GM20000 (cell line): ENCODE results near the gene STX11.

Experiments used
- DNase-seq: peaks from one replicate; pipeline ENCODE4 v3.0.0; 2012; ENCODE audit warnings: low spot score
- TF ChIP-seq, protein P1 (sequence below): IDR thresholded peaks from 2 replicates; pipeline ENCODE4 v1.5.1; 2012; ENCODE audit warnings: mild to moderate bottlenecking, control low read depth; ENCODE audit errors: extremely low read depth, missing control alignments

The STX11 gene

DNA sequence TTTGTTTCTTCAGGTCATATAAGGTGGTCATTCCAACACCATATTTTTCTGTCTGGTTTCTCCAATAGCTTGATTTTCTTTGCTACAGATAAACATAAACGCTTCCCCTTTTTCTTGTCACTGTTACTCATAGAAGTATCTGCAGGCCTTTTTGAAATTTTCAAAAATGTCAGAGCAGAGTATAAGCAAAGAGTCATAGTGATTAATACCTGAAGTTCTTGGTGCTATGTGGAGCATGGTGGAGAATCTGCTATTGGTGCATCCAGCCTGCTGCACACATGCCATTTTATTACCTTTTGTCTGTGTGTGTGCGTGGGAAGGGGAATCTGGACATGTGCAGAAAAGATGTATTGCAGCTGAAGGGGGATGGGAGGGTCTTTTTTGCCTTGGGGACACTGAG lies 19.7 kb downstream of the STX11 start:
- DNase-seq, result no peak
- TF ChIP-seq, protein P1, sequence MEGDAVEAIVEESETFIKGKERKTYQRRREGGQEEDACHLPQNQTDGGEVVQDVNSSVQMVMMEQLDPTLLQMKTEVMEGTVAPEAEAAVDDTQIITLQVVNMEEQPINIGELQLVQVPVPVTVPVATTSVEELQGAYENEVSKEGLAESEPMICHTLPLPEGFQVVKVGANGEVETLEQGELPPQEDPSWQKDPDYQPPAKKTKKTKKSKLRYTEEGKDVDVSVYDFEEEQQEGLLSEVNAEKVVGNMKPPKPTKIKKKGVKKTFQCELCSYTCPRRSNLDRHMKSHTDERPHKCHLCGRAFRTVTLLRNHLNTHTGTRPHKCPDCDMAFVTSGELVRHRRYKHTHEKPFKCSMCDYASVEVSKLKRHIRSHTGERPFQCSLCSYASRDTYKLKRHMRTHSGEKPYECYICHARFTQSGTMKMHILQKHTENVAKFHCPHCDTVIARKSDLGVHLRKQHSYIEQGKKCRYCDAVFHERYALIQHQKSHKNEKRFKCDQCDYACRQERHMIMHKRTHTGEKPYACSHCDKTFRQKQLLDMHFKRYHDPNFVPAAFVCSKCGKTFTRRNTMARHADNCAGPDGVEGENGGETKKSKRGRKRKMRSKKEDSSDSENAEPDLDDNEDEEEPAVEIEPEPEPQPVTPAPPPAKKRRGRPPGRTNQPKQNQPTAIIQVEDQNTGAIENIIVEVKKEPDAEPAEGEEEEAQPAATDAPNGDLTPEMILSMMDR, result no peak

- DNase-seq, result no peak
- TF ChIP-seq, protein P1, result no peak
Measured at GRCh38 chr6:144171406-144171805, 21.1 kb downstream of the STX11 start.

- TF ChIP-seq, protein P1, result no peak
- DNase-seq, result no peak
Measured at GRCh38 chr6:144174006-144174405, 23.7 kb downstream of the STX11 start.

DNA sequence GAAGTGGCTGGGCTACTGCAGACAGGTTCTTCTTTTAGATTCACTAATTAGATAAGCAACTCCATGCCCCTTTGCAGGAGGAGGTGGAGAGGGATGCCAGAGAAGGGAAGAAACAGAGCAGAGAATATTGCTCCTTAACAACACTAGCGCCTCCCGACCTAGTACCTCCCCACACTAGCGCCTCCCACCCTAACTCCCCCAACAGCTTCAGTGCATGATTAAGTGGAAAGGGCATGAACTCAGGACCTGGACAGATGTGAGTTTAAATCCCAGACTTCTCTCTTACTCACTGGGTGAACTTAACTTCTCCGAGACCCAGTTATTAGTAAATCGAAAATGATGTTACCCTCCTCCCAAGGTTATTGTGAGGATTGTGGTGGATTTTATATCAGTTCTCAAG lies 25.7 kb downstream of the STX11 start:
- TF ChIP-seq, protein P1, result no peak
- no peak for DNase-seq

DNA sequence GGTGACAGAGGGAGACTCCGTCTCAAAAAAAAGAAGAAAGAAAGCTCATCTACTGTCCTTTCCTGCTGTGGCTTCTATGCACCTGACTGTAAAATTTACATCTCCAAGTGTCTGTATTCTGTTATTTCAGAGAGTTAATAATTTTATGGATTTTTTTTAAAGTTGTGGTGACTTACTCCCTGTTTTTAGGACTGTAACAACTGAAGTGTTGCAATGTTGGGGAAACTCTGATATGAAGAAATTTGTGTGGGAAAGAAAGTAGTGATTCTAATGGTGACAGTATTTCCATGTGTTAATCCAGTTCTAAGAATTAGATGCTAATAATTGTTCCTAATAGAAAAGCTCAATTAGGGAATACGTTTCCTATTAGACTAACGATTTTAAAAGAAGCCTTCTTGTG lies 27.4 kb downstream of the STX11 start:
- DNase-seq, result no peak
- TF ChIP-seq, protein P1, result no peak

- DNase-seq, result no peak
- TF ChIP-seq, protein P1, result no peak
Measured at GRCh38 chr6:144178323-144178722, 28.0 kb downstream of the STX11 start.

GRCh38 chr6:144179237-144179636 lies 28.9 kb downstream of the STX11 start:
- TF ChIP-seq, protein P1, result no peak
- no peak for DNase-seq
